HG03095 (cell line): ENCODE results near the gene VWF.

ENCODE experiments used
- ATAC-seq: cut with Tn5 transposase; IDR thresholded peaks from one replicate; pipeline ENCODE4 v1.9.1; 2021; ENCODE audit warnings: moderate library complexity; ENCODE audit not compliant: unreplicated experiment

The VWF gene

GRCh38 chr12:5923043-5923605 lies 201.3 kb downstream of the VWF start:
- ATAC-seq: no peak

- ATAC-seq: no peak
Observed at GRCh38 chr12:5921966-5922899, 202.2 kb downstream of the VWF start.

GRCh38 chr12:5921027-5921909 lies 203.2 kb downstream of the VWF start:
- no peak for ATAC-seq

- ATAC-seq: no peak
Observed at GRCh38 chr12:5916785-5917290, 207.6 kb downstream of the VWF start.

- ATAC-seq: no peak
Observed at GRCh38 chr12:5915511-5915910, 209.0 kb downstream of the VWF start.

GRCh38 chr12:5914387-5915149 lies 209.9 kb downstream of the VWF start:
- ATAC-seq: no peak

GRCh38 chr12:5913387-5913786 lies 211.1 kb downstream of the VWF start:
- ATAC-seq: no peak

GRCh38 chr12:5912437-5913334 lies 211.8 kb downstream of the VWF start:
- no peak for ATAC-seq

- ATAC-seq: no peak
Observed at GRCh38 chr12:5912011-5912410, 212.5 kb downstream of the VWF start.

- no peak for ATAC-seq
Observed at GRCh38 chr12:5910790-5911548, 213.5 kb downstream of the VWF start.

- no peak for ATAC-seq
Observed at GRCh38 chr12:5909560-5909959, 214.9 kb downstream of the VWF start.

- ATAC-seq: no peak
Observed at GRCh38 chr12:5908251-5908650, 216.2 kb downstream of the VWF start.

GRCh38 chr12:5907807-5908206 lies 216.7 kb downstream of the VWF start:
- ATAC-seq: no peak

- ATAC-seq: no peak
Observed at GRCh38 chr12:5905757-5906156, 218.7 kb downstream of the VWF start.

- no peak for ATAC-seq
Observed at GRCh38 chr12:5904969-5905368, 219.5 kb downstream of the VWF start.

- ATAC-seq: no peak
Observed at GRCh38 chr12:5904441-5904840, 220.0 kb downstream of the VWF start.

GRCh38 chr12:5902736-5903135 lies 221.7 kb downstream of the VWF start:
- no peak for ATAC-seq

GRCh38 chr12:5901416-5901815 lies 223.1 kb downstream of the VWF start:
- no peak for ATAC-seq
